HG03354 (cell line): ENCODE data around the gene AKAP8.
A peak's percentile ranks its signal among the peaks of the same experiment; 100 is the strongest.
"Not testable (repeated sequence)": the region's sequence is repeated elsewhere in the genome, so short reads cannot be mapped to it uniquely, and the experiment has no call there.

Source experiments
- ATAC-seq: cut with Tn5 transposase; IDR thresholded peaks from one replicate; pipeline ENCODE4 v1.9.1; 2021; ENCODE audit warnings: mild to moderate bottlenecking; ENCODE audit not compliant: unreplicated experiment, poor library complexity, severe bottlenecking

AKAP8 gene

GRCh38 chr19:15352535-15352934 lies 27.1 kb downstream of the AKAP8 start:
- ATAC-seq, result not testable (repeated sequence)

GRCh38 chr19:15341328-15341727 lies 38.3 kb downstream of the AKAP8 start:
- not testable (repeated sequence) for ATAC-seq

- no peak for ATAC-seq
These were observed 39.5 kb downstream of the AKAP8 start for GRCh38 chr19:15340086-15340485.

- no peak for ATAC-seq
These were observed 42.4 kb downstream of the AKAP8 start for GRCh38 chr19:15337202-15337601.

- not testable (repeated sequence) for ATAC-seq
These were observed 43.6 kb downstream of the AKAP8 start for GRCh38 chr19:15335992-15336391.

GRCh38 chr19:15332311-15332996 lies 47.1 kb downstream of the AKAP8 start, which contains the start of gene BRD4:
Gene BRD4 (minus strand): TSS chr19:15332539. CDS start chr19:15273099, 59,440 bp downstream.
- ATAC-seq, result peak; percentile 60

- peak; percentile 33 for ATAC-seq
These were observed 47.9 kb downstream of the AKAP8 start for GRCh38 chr19:15331419-15332310.

GRCh38 chr19:15330801-15331418 lies 48.7 kb downstream of the AKAP8 start:
- no peak for ATAC-seq

- no peak for ATAC-seq
These were observed 51.3 kb downstream of the AKAP8 start for GRCh38 chr19:15328312-15328711.

GRCh38 chr19:15324791-15325519 lies 54.6 kb downstream of the AKAP8 start:
- ATAC-seq, result no peak

GRCh38 chr19:15323496-15324235 lies 55.9 kb downstream of the AKAP8 start:
- ATAC-seq, result no peak

- no peak for ATAC-seq
These were observed 57.8 kb downstream of the AKAP8 start for GRCh38 chr19:15321739-15322138.

GRCh38 chr19:15320116-15320515 lies 59.5 kb downstream of the AKAP8 start:
- no peak for ATAC-seq

GRCh38 chr19:15318241-15318691 lies 61.3 kb downstream of the AKAP8 start:
- ATAC-seq, result no peak

GRCh38 chr19:15317392-15318071 lies 62.1 kb downstream of the AKAP8 start:
- ATAC-seq, result no peak

GRCh38 chr19:15316498-15316897 lies 63.1 kb downstream of the AKAP8 start:
- no peak for ATAC-seq

- ATAC-seq, result no peak
These were observed 64.5 kb downstream of the AKAP8 start for GRCh38 chr19:15315101-15315500.

- ATAC-seq, result no peak
These were observed 65.8 kb downstream of the AKAP8 start for GRCh38 chr19:15313649-15314279.
